ENCODE data around the gene MTA3.

GRCh38 chr2:42585779-42586178, 17.3 kb downstream of the MTA3 start:
- TF ChIP-seq POLR2A (IDR thresholded peaks at IDR 0.05; ENCODE audit: low read length) (no peak), GATA1 (IDR thresholded peaks at IDR 0.05; ENCODE audit: low read depth, low read length) (no peak)

Data from erythroblast (primary cell).